ENCODE data around the gene HDAC4.
"Not testable (repeated sequence)": the region's sequence is repeated elsewhere in the genome, so short reads cannot be mapped to it uniquely, and the experiment has no call there.

HDAC4 gene

GRCh38 chr2:239400596-239401066, at the start of gene HDAC4:
Gene HDAC4 (minus strand): TSS chr2:239401020. CDS start chr2:239352699, 48,321 bp downstream.
- DNase-seq (ENCODE audit: low read depth in 4 of 4, low spot score in 1 of 4): no peak

- DNase-seq (ENCODE audit: low read depth in 4 of 4, low spot score in 1 of 4): not testable (repeated sequence)
Observed at GRCh38 chr2:239449468-239449867, 48.6 kb upstream of the HDAC4 start.

- DNase-seq (ENCODE audit: low read depth in 4 of 4, low spot score in 1 of 4): no peak
Observed at GRCh38 chr2:239445771-239446524, 45.1 kb upstream of the HDAC4 start.

GRCh38 chr2:239444626-239445577, 44.1 kb upstream of the HDAC4 start:
- DNase-seq (ENCODE audit: low read depth in 4 of 4, low spot score in 1 of 4): no peak

- DNase-seq (ENCODE audit: low read depth in 4 of 4, low spot score in 1 of 4): no peak
Observed at GRCh38 chr2:239443666-239444567, 43.1 kb upstream of the HDAC4 start.

- no peak for DNase-seq (ENCODE audit: low read depth in 4 of 4, low spot score in 1 of 4)
Observed at GRCh38 chr2:239443102-239443620, 42.3 kb upstream of the HDAC4 start.

GRCh38 chr2:239442192-239442591, 41.4 kb upstream of the HDAC4 start:
- no peak for DNase-seq (ENCODE audit: low read depth in 4 of 4, low spot score in 1 of 4)

- DNase-seq (ENCODE audit: low read depth in 4 of 4, low spot score in 1 of 4): no peak
Observed at GRCh38 chr2:239441261-239442078, 40.6 kb upstream of the HDAC4 start.

GRCh38 chr2:239440511-239440959, 39.7 kb upstream of the HDAC4 start:
- no peak for DNase-seq (ENCODE audit: low read depth in 4 of 4, low spot score in 1 of 4)

- DNase-seq (ENCODE audit: low read depth in 4 of 4, low spot score in 1 of 4): no peak
Observed at GRCh38 chr2:239439754-239440315, 39.0 kb upstream of the HDAC4 start.

GRCh38 chr2:239438995-239439753, 38.4 kb upstream of the HDAC4 start:
- DNase-seq (ENCODE audit: low read depth in 4 of 4, low spot score in 1 of 4): no peak

- no peak for DNase-seq (ENCODE audit: low read depth in 4 of 4, low spot score in 1 of 4)
Observed at GRCh38 chr2:239438368-239438767, 37.5 kb upstream of the HDAC4 start.

- DNase-seq (ENCODE audit: low read depth in 4 of 4, low spot score in 1 of 4): no peak
Observed at GRCh38 chr2:239436669-239437335, 36.0 kb upstream of the HDAC4 start.

GRCh38 chr2:239436076-239436475, 35.3 kb upstream of the HDAC4 start:
- DNase-seq (ENCODE audit: low read depth in 4 of 4, low spot score in 1 of 4): no peak

- DNase-seq (ENCODE audit: low read depth in 4 of 4, low spot score in 1 of 4): no peak
Observed at GRCh38 chr2:239433777-239434403, 33.1 kb upstream of the HDAC4 start.

GRCh38 chr2:239432174-239432573, 31.4 kb upstream of the HDAC4 start:
- DNase-seq (ENCODE audit: low read depth in 4 of 4, low spot score in 1 of 4): no peak

- no peak for DNase-seq (ENCODE audit: low read depth in 4 of 4, low spot score in 1 of 4)
Observed at GRCh38 chr2:239431536-239431935, 30.7 kb upstream of the HDAC4 start.

Measured in stimulated activated CD4-positive, alpha-beta T cell treated with anti-CD3 and anti-CD28 coated beads, Interleukin-1b, Interleukin-23, amount 100 ng/mL, for 24 hours (primary cell).